H1 (cell line): ENCODE measurements around the gene SEMA3C. TPM values are rescaled to one million over a fixed set of nuclear protein-coding genes. Genes with fewer than 3 reads are reported as not detected.

Source experiments
- CTCF ChIA-PET: fragments of 300-600 bp; sonication (Branson Sonifier 250); formaldehyde crosslinking; loops from one replicate; lab custom pipeline; 2021; ENCODE audit not compliant: partially characterized antibody; lab: Charles Lee
- POLR2A ChIA-PET: fragments of 300-600 bp; sonication (Branson Sonifier 250); formaldehyde crosslinking; loops from one replicate; lab custom pipeline; 2021; ENCODE audit warnings: inconsistent platforms; ENCODE audit not compliant: partially characterized antibody; lab: Charles Lee
- DNase-seq, 2 experiments: peaks; one replicate each; pipeline versions ENCODE4 v3.0.0 to v3.0.0-alpha.2; 2010 to 2022; ENCODE audit warnings: low spot score in 2 of 2, low read depth in 1 of 2, mixed read lengths in 1 of 2
- FAIRE-seq: peaks from 2 replicates; lab custom pipeline; 2011; peaks lifted over from hg19 to GRCh38; lab: Jason Lieb, UNC
- H2AFZ ChIP-seq: 2 replicates; pipeline ENCODE4 v1.8.1; 2012; ENCODE audit warnings: low read length, inconsistent platforms
- H2AK5ac ChIP-seq: 2 replicates; pipeline ENCODE4 v1.6.1; 2013; ENCODE audit warnings: low read depth, low read length
- H2BK120ac ChIP-seq: replicated peaks from 2 replicates; pipeline ENCODE3; 2013; ENCODE audit warnings: low read depth, low read length, inconsistent platforms
- H2BK12ac ChIP-seq: 2 replicates; pipeline ENCODE4 v1.6.1; 2013; ENCODE audit warnings: low read depth, low read length
- H2BK15ac ChIP-seq: 2 replicates; pipeline ENCODE4 v1.6.1; 2013; ENCODE audit warnings: low read length
- H2BK20ac ChIP-seq: 2 replicates; pipeline ENCODE4 v1.6.1; 2013; ENCODE audit warnings: low read length
- H2BK5ac ChIP-seq: 2 replicates; pipeline ENCODE4 v1.6.1; 2013; ENCODE audit warnings: low read depth, low read length
- H3K14ac ChIP-seq: 2 replicates; pipeline ENCODE4 v1.6.1; 2013; ENCODE audit warnings: inconsistent platforms; ENCODE audit not compliant: insufficient read length
- H3K18ac ChIP-seq: 2 replicates; pipeline ENCODE4 v1.6.1; 2013; ENCODE audit warnings: low read length; ENCODE audit errors: extremely low read depth
- H3K23ac ChIP-seq: 2 replicates; pipeline ENCODE4 v1.6.1; 2013; ENCODE audit warnings: inconsistent platforms; ENCODE audit not compliant: insufficient read length
- H3K23me2 ChIP-seq: 2 replicates; pipeline ENCODE4 v1.6.1; 2013; ENCODE audit warnings: low read depth, low read length
- H3K27ac ChIP-seq: 2 replicates; pipeline ENCODE4 v1.6.1; 2011; ENCODE audit warnings: low read depth, low read length, inconsistent platforms
- H3K27me3 ChIP-seq, 4 experiments: replicated peaks in 1 of 4; 1 replicate in 1 of 4; 2 replicates in 3 of 4; pipeline versions ENCODE4 v1.6.1 to v1.8.1; 2011 to 2013; ENCODE audit warnings: low read length in 3 of 4, mild to moderate bottlenecking in 3 of 4, inconsistent platforms in 2 of 4, mixed read lengths in 2 of 4, moderate library complexity in 1 of 4; ENCODE audit not compliant: control insufficient read depth in 3 of 4, insufficient read depth in 3 of 4; ENCODE audit errors: extremely low read depth in 1 of 4
- H3K36me3 ChIP-seq, 4 experiments: 2 replicates each; pipeline versions ENCODE4 v1.6.1 to v1.8.1; 2011 to 2013; ENCODE audit warnings: mild to moderate bottlenecking in 4 of 4, low read length in 3 of 4, moderate library complexity in 2 of 4, control low read depth in 1 of 4, inconsistent platforms in 1 of 4; ENCODE audit not compliant: insufficient read depth in 4 of 4, control insufficient read depth in 2 of 4
- H3K4ac ChIP-seq: replicated peaks from 2 replicates; pipeline ENCODE3; 2013; ENCODE audit warnings: low read length, low read depth, mixed read lengths, inconsistent platforms; ENCODE audit not compliant: insufficient read length
- H3K4me1 ChIP-seq, 4 experiments: replicated peaks in 1 of 4; 1 replicate in 1 of 4; 2 replicates in 3 of 4; pipeline versions ENCODE4 v1.6.1 to v1.8.1; 2011 to 2013; ENCODE audit warnings: low read length in 3 of 4, inconsistent platforms in 2 of 4, mixed read lengths in 1 of 4; ENCODE audit not compliant: insufficient read depth in 4 of 4, control insufficient read depth in 3 of 4
- H3K4me2 ChIP-seq, 2 experiments: 2 replicates each; pipeline versions ENCODE4 v1.6.1 to v1.8.1; 2011 to 2013; ENCODE audit warnings: low read depth in 2 of 2, low read length in 2 of 2, control low read depth in 1 of 2, inconsistent platforms in 1 of 2, mild to moderate bottlenecking in 1 of 2; ENCODE audit not compliant: insufficient read depth in 1 of 2
- H3K4me3 ChIP-seq, 4 experiments: fragments of 200-600, 300-600 bp in 1 of 4; sonication (generic), shearing (Covaris generic), sonication (Bioruptor Twin) in 1 of 4; 2 replicates each; pipeline versions ENCODE4 v1.5.1 to v1.8.1; 2011 to 2016; ENCODE audit warnings: low read length in 4 of 4, low read depth in 3 of 4, control low read depth in 2 of 4, inconsistent platforms in 2 of 4, mild to moderate bottlenecking in 2 of 4, mixed read lengths in 1 of 4, moderate library complexity in 1 of 4; ENCODE audit not compliant: insufficient read depth in 2 of 4; ENCODE audit errors: extremely low read depth in 1 of 4
- H3K56ac ChIP-seq: replicated peaks from 2 replicates; pipeline ENCODE3; 2013; ENCODE audit warnings: low read depth, mild to moderate bottlenecking, mixed read lengths, low read length, inconsistent platforms; ENCODE audit not compliant: insufficient read length
- H3K79me1 ChIP-seq: 2 replicates; pipeline ENCODE4 v1.6.1; 2013; ENCODE audit warnings: low read depth, low read length, control low read depth
- H3K79me2 ChIP-seq, 2 experiments: 2 replicates each; pipeline versions ENCODE4 v1.6.1 to v1.8.1; 2012 to 2013; ENCODE audit warnings: low read length in 2 of 2, mild to moderate bottlenecking in 2 of 2, inconsistent platforms in 1 of 2; ENCODE audit not compliant: insufficient read depth in 2 of 2, control insufficient read depth in 1 of 2
- H3K9ac ChIP-seq, 4 experiments: replicated peaks in 1 of 4; 1 replicate in 1 of 4; 2 replicates in 3 of 4; pipeline versions ENCODE4 v1.6.1 to v1.8.1; 2011 to 2013; ENCODE audit warnings: low read depth in 3 of 4, low read length in 3 of 4, control low read depth in 2 of 4, mild to moderate bottlenecking in 2 of 4, moderate library complexity in 2 of 4, inconsistent platforms in 1 of 4; ENCODE audit errors: extremely low read depth in 1 of 4
- H3K9me3 ChIP-seq, 2 experiments: 2 replicates each; pipeline versions ENCODE4 v1.6.1 to v1.8.1; 2012 to 2013; ENCODE audit warnings: mild to moderate bottlenecking in 2 of 2, moderate library complexity in 2 of 2, control low read depth in 1 of 2, inconsistent platforms in 1 of 2, low read depth in 1 of 2, low read length in 1 of 2, mixed read lengths in 1 of 2; ENCODE audit not compliant: insufficient read depth in 2 of 2
- H4K20me1 ChIP-seq, 2 experiments: replicated peaks in 1 of 2; 2 replicates each; pipeline versions ENCODE3 to v1.8.1; 2011 to 2013; ENCODE audit warnings: inconsistent platforms in 2 of 2, low read length in 2 of 2, mild to moderate bottlenecking in 1 of 2; ENCODE audit not compliant: insufficient read depth in 2 of 2, control insufficient read depth in 1 of 2
- H4K5ac ChIP-seq: 2 replicates; pipeline ENCODE4 v1.6.1; 2013; ENCODE audit warnings: low read length, low read depth, mixed read lengths, inconsistent platforms; ENCODE audit not compliant: insufficient read length
- H4K8ac ChIP-seq: 2 replicates; pipeline ENCODE4 v1.8.0; 2013; ENCODE audit warnings: mild to moderate bottlenecking, moderate library complexity, low read length, inconsistent platforms; ENCODE audit not compliant: insufficient read depth; ENCODE audit errors: extremely low read depth
- H4K91ac ChIP-seq: replicated peaks from 2 replicates; pipeline ENCODE3; 2013; ENCODE audit warnings: low read length, mixed read lengths, inconsistent platforms; ENCODE audit not compliant: insufficient read length
- ASH2L ChIP-seq: fragments of 200-600, 300-600 bp; sonication (generic); IDR thresholded peaks from one replicate; pipeline ENCODE4 v1.7.1; 2017; ENCODE audit warnings: low read length
- E2F6 ChIP-seq: IDR thresholded peaks from 2 replicates; pipeline ENCODE4 v1.6.1; 2012; ENCODE audit warnings: inconsistent platforms
- JUN ChIP-seq: IDR thresholded peaks from 2 replicates; pipeline ENCODE4 v1.6.1; 2011; ENCODE audit warnings: low read depth, mild to moderate bottlenecking, improper control_type of control experiment, low read length
- NANOG ChIP-seq: IDR thresholded peaks from 2 replicates; pipeline ENCODE4 v1.6.1; 2011; ENCODE audit warnings: low read length, low read depth, mild to moderate bottlenecking, inconsistent platforms; ENCODE audit not compliant: insufficient read depth, poor library complexity, severe bottlenecking
- POLR2AphosphoS5 ChIP-seq: IDR thresholded peaks from 2 replicates; pipeline ENCODE4 v1.6.1; 2011; ENCODE audit warnings: low read depth, low read length
- RXRA ChIP-seq: IDR thresholded peaks from 2 replicates; pipeline ENCODE4 v1.6.1; 2011; ENCODE audit warnings: low read depth, mild to moderate bottlenecking, low read length, moderate library complexity; ENCODE audit not compliant: insufficient read depth
- WGBS, 2 experiments: shearing (Covaris generic) in 1 of 2; methylation state at CpG; one replicate each; pipeline versions ENCODE4 v1.1.6 to v1.1.7; 2013 to 2015; ENCODE audit warnings: low lambda C conversion rate in 2 of 2, mixed read lengths in 2 of 2, inconsistent platforms in 1 of 2, low coverage in 1 of 2, missing lambda C conversion rate in 1 of 2; ENCODE audit not compliant: insufficient replicate concordance in 2 of 2, insufficient coverage in 1 of 2, insufficient read length in 1 of 2; ENCODE audit errors: extremely low coverage in 1 of 2, missing lambda C conversion rate in 1 of 2; 5-methylcytosine and 5-hydroxymethylcytosine counted together
- polyA plus RNA-seq, 7 experiments: library from polyadenylated mRNA; depleted of rRNA in 3 of 7; stranded (reverse) in 5 of 7; unstranded in 2 of 7; fragments of >200 nt in 5 of 7; fragments of 200-250 nt in 2 of 7; gene quantifications; 1 replicate in 5 of 7; 2 replicates in 1 of 7; 4 replicates in 1 of 7; pipeline versions ENCODE4 v1.2.1 to v1.2.3, GENCODE V29; 2011 to 2013; ENCODE audit warnings: missing spikeins in 2 of 7, mixed read lengths in 2 of 7
- total RNA-seq: library from RNA; stranded (reverse); fragmentation: NEBNext Ultra II Directional; extraction: Animal tissue kit (Norgen Biotek cat#: 25700); gene quantifications from 2 replicates; pipeline ENCODE4 v1.2.1, GENCODE V29; 2021

Gene SEMA3C
- total and polyA plus RNA-seq, 2 of the 8 experiments (the other 6 are each of a cell fraction or from before 2014, with no cell fraction given), result 0.15 to 1.4 TPM

DNA sequence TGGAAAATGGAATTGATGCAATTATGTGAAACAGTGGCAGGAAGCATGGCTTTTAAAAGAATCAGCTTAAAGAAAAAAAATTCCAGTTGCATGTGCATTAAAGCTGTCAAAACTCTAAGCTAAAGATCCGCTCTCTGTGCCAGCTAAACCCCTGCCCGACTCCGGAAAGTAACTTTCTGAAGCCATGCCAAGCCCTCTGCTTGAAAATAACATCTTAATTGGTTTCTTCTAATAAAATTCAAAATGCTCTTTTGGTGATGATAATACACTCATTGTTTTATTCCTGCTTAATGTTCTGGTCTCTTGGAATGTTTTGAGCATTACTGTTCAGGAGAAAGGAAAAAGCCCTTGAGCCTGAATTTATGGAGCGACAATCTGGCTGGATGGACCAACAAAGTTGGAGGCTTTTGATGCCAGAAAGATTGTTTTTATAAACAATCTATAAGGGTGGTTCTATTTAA is 11.7 kb downstream of the SEMA3C start:
- Histone ChIP-seq H3K4me2 (no peak overlapping the region), H3K4ac (no peak overlapping the region), H4K8ac (no peak overlapping the region), H2AFZ (no peak overlapping the region), H3K79me2 (no peaks in the 10 kb centered on the region), H3K56ac (no peak overlapping the region), H4K5ac (no peak overlapping the region), H2BK20ac (no peak overlapping the region), H2BK12ac (no peak overlapping the region), H3K23ac (no peak overlapping the region), H3K4me3 (no peak overlapping the region), H3K14ac (no peak overlapping the region), H2BK15ac (no peak overlapping the region), H3K9me3 (no peaks in the 10 kb centered on the region), H3K4me1 (no peaks in the 10 kb centered on the region; a peak in 1 of 7 replicates), H4K20me1 (no peaks in the 10 kb centered on the region), H2BK120ac (no peak overlapping the region), H3K9ac (no peak overlapping the region), H2BK5ac (no peak overlapping the region), H2AK5ac (no peak overlapping the region), H3K27ac (no peak overlapping the region), H4K91ac (no peak overlapping the region), H3K79me1 (no peaks in the 10 kb centered on the region), H3K23me2 (no peaks in the 10 kb centered on the region), H3K18ac (no peak overlapping the region), H3K36me3 (no peaks in the 10 kb centered on the region), H3K27me3 (no peaks in the 10 kb centered on the region)
- WGBS, 2 experiments, result 91% methylated on average over 4 of the region's 4 CpGs; no CpG with 5 or more reads in 1 of the 2 experiments
- ChIA-PET CTCF (interaction anchor here (0.7 to 3.6 kb wide), 4 partner anchors 9 to 430 kb away, joined by 3 to 17 read pairs (median 5); partner anchors contain the start of gene SEMA3C), POLR2A (no interaction called here)
- no peak for DNase-seq
- no peak for TF ChIP-seq POLR2AphosphoS5
- no peak for TF ChIP-seq RXRA
- TF ChIP-seq JUN, result no peak
- TF ChIP-seq ASH2L, result no peak
- TF ChIP-seq E2F6, result no peak
- TF ChIP-seq NANOG, result no peak
- no peak for FAIRE-seq
